Neural cell (in vitro differentiated cells): Measurements from ENCODE around the gene TSPEAR. TPM values are rescaled to one million over a fixed set of nuclear protein-coding genes. Genes with fewer than 3 reads are reported as not detected.

Experiments used
- H2AFZ ChIP-seq: fragments of 200-600, 300-800 bp; sonication (generic), shearing (Covaris generic); 2 replicates; pipeline ENCODE4 v1.6.0; 2014; ENCODE audit warnings: low read depth, mild to moderate bottlenecking, antibody characterized with exemption, low read length, moderate library complexity
- H3F3A ChIP-seq: fragments of 200-600 bp; shearing (Covaris generic); 2 replicates; pipeline ENCODE4 v1.6.1; 2016; ENCODE audit warnings: mild to moderate bottlenecking, moderate library complexity, mixed read lengths, antibody characterized with exemption, low read length; ENCODE audit not compliant: insufficient read depth, poor library complexity, severe bottlenecking
- H3K27ac ChIP-seq: fragments of 200-600, 300-800 bp; sonication (generic), shearing (Covaris generic); 2 replicates; pipeline ENCODE4 v1.5.1; 2014; ENCODE audit warnings: mild to moderate bottlenecking, low read length, moderate library complexity
- H3K27me3 ChIP-seq: fragments of 300-800, 200-600 bp; sonication (generic), shearing (Covaris generic); 2 replicates; pipeline ENCODE4 v1.6.0; 2014; ENCODE audit warnings: mild to moderate bottlenecking, low read depth, low read length, moderate library complexity; ENCODE audit not compliant: insufficient read depth
- H3K36me3 ChIP-seq: fragments of 300-800, 200-600 bp; sonication (generic), shearing (Covaris generic); 2 replicates; pipeline ENCODE4 v1.5.1; 2014; ENCODE audit warnings: mild to moderate bottlenecking, antibody characterized with exemption, low read length, moderate library complexity; ENCODE audit not compliant: insufficient read depth
- H3K4me2 ChIP-seq: fragments of 300-800, 200-600 bp; sonication (generic), shearing (Covaris generic); 2 replicates; pipeline ENCODE4 v1.6.0; 2014; ENCODE audit warnings: mild to moderate bottlenecking, low read length
- H3K4me3 ChIP-seq: fragments of 300-800, 200-600 bp; sonication (generic), shearing (Covaris generic); 2 replicates; pipeline ENCODE4 v1.5.1; 2014; ENCODE audit warnings: mild to moderate bottlenecking, low read length, moderate library complexity
- H3K79me2 ChIP-seq: fragments of 200-600 bp; shearing (Covaris generic); replicated peaks from 2 replicates; pipeline ENCODE4 v1.6.0; 2014; ENCODE audit warnings: mild to moderate bottlenecking, low read length, moderate library complexity; ENCODE audit not compliant: insufficient read depth
- H3K9ac ChIP-seq: fragments of 300-800, 200-600 bp; sonication (generic), shearing (Covaris generic); 2 replicates; pipeline ENCODE4 v1.6.1; 2016; ENCODE audit warnings: mild to moderate bottlenecking, low read length, mixed read lengths
- H3K9me2 ChIP-seq: fragments of 200-600 bp; shearing (Covaris generic); 2 replicates; pipeline ENCODE4 v1.6.1; 2016; ENCODE audit warnings: mild to moderate bottlenecking, low read length, mixed read lengths; ENCODE audit not compliant: insufficient read depth
- H3K9me3 ChIP-seq: fragments of 200-600, 300-800 bp; sonication (generic), shearing (Covaris generic); 2 replicates; pipeline ENCODE4 v1.6.1; 2016; ENCODE audit warnings: mild to moderate bottlenecking, mixed run types, low read length, moderate library complexity, mixed read lengths
- H4K20me1 ChIP-seq: fragments of 200-600 bp; shearing (Covaris generic); 2 replicates; pipeline ENCODE4 v1.6.1; 2016; ENCODE audit warnings: mild to moderate bottlenecking, mixed run types; ENCODE audit not compliant: insufficient read depth
- EP300 ChIP-seq: fragments of 450-650 bp; conservative IDR thresholded peaks from 2 replicates; pipeline ENCODE4 v1.6.1; 2014; ENCODE audit warnings: antibody characterized with exemption, mild to moderate bottlenecking, moderate library complexity; ENCODE audit not compliant: poor library complexity, severe bottlenecking
- EZH2 ChIP-seq: fragments of 200-600, 300-800 bp; shearing (Covaris generic), sonication (generic); IDR thresholded peaks from 2 replicates; pipeline ENCODE4 v1.6.1; 2014; ENCODE audit warnings: antibody characterized with exemption, low read length, borderline replicate concordance, mild to moderate bottlenecking; ENCODE audit not compliant: insufficient read depth, poor library complexity, severe bottlenecking
- MXI1 ChIP-seq: fragments of 450-650 bp; conservative IDR thresholded peaks from 2 replicates; pipeline ENCODE4 v1.6.1; 2014; ENCODE audit warnings: antibody characterized with exemption, mild to moderate bottlenecking; ENCODE audit not compliant: poor library complexity, severe bottlenecking
- POLR2AphosphoS5 ChIP-seq: IDR thresholded peaks from 2 replicates; pipeline ENCODE4 v1.6.1; 2012
- RAD21 ChIP-seq: fragments of 450-650 bp; conservative IDR thresholded peaks from 2 replicates; pipeline ENCODE4 v1.6.1; 2014; ENCODE audit warnings: antibody characterized with exemption, mild to moderate bottlenecking, moderate library complexity
- SMC3 ChIP-seq: fragments of 450-650 bp; conservative IDR thresholded peaks from 2 replicates; pipeline ENCODE4 v1.6.1; 2014; ENCODE audit warnings: antibody characterized with exemption, mild to moderate bottlenecking, moderate library complexity; ENCODE audit not compliant: poor library complexity
- TAF1 ChIP-seq: IDR thresholded peaks from 2 replicates; pipeline ENCODE4 v1.6.1; 2012; ENCODE audit warnings: low read depth
- polyA plus RNA-seq: library from polyadenylated mRNA; depleted of rRNA; stranded (reverse); fragments of >200 nt; gene quantifications from 2 replicates; pipeline ENCODE4 v1.2.3, GENCODE V29; 2014
- TF ChIP-seq, protein P1 (sequence below): fragments of 450-650 bp; IDR thresholded peaks from 2 replicates; pipeline ENCODE4 v1.5.1; 2014; ENCODE audit warnings: antibody characterized with exemption, mild to moderate bottlenecking, moderate library complexity; ENCODE audit not compliant: poor library complexity, severe bottlenecking
- TF ChIP-seq, protein P2 (sequence below): IDR thresholded peaks from 2 replicates; pipeline ENCODE4 v1.6.1; 2012; ENCODE audit warnings: borderline replicate concordance

Gene TSPEAR
- polyA plus RNA-seq, 1 donor from 2014 or later, result 0.19 TPM

DNA sequence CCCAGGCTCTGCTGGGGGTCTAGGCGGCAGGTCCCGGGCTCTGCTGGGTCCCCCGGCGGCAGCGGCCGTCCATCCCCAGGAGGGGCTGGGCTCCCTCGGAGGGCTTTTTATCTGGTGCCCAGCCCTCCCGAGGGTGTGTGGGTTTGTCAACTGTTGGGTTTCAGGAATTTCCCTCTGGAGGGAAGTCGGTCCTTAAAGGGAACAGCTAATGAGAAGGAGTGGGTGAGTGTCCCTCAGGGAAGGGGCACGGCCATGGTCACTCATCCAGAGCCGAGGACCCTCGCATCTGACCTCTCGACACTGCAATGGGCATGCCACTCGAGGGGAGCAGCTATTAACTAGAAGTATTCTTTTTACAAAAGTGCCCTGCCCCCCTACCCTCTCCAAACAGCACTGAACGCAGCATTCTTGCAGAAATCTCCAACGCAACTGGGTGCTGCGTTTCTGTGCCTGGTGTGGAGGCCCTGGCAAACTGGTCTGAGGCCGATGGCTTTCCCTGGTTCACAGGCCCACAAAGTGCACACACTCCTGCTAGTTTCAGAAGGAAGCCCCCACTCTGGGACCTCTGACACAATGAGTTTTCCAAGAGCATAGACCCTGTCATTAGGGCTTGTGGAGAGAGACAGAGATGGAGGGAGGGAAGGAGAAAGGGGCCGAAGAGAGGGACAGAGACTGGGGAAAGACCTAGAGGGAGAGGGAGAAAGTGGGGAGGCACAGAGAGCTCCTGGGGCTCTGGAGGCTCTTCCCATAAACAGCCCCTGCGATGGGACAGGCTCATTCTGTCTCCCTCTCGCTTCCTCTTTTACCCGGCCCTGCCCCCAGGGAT lies 1.0 kb upstream of the TSPEAR start:
- Histone ChIP-seq H3K9me2 (no peaks in the 10 kb centered on the region), H3K4me2 (no peak overlapping the region), H3K9ac (no peak overlapping the region), H3K79me2 (no peaks in the 10 kb centered on the region), H3K4me3 (no peak overlapping the region), H3K27ac (no peak overlapping the region), H3F3A (no peaks in the 10 kb centered on the region), H3K9me3 (no peaks in the 10 kb centered on the region), H4K20me1 (no peaks in the 10 kb centered on the region), H3K27me3 (peaks cover 67% of the 10 kb centered on the region), H2AFZ (no peak overlapping the region), H3K36me3 (no peaks in the 10 kb centered on the region)
- no peak for TF ChIP-seq EP300
- no peak for TF ChIP-seq EZH2
- TF ChIP-seq, protein P1, sequence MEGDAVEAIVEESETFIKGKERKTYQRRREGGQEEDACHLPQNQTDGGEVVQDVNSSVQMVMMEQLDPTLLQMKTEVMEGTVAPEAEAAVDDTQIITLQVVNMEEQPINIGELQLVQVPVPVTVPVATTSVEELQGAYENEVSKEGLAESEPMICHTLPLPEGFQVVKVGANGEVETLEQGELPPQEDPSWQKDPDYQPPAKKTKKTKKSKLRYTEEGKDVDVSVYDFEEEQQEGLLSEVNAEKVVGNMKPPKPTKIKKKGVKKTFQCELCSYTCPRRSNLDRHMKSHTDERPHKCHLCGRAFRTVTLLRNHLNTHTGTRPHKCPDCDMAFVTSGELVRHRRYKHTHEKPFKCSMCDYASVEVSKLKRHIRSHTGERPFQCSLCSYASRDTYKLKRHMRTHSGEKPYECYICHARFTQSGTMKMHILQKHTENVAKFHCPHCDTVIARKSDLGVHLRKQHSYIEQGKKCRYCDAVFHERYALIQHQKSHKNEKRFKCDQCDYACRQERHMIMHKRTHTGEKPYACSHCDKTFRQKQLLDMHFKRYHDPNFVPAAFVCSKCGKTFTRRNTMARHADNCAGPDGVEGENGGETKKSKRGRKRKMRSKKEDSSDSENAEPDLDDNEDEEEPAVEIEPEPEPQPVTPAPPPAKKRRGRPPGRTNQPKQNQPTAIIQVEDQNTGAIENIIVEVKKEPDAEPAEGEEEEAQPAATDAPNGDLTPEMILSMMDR, result no peak
- TF ChIP-seq, protein P2, sequence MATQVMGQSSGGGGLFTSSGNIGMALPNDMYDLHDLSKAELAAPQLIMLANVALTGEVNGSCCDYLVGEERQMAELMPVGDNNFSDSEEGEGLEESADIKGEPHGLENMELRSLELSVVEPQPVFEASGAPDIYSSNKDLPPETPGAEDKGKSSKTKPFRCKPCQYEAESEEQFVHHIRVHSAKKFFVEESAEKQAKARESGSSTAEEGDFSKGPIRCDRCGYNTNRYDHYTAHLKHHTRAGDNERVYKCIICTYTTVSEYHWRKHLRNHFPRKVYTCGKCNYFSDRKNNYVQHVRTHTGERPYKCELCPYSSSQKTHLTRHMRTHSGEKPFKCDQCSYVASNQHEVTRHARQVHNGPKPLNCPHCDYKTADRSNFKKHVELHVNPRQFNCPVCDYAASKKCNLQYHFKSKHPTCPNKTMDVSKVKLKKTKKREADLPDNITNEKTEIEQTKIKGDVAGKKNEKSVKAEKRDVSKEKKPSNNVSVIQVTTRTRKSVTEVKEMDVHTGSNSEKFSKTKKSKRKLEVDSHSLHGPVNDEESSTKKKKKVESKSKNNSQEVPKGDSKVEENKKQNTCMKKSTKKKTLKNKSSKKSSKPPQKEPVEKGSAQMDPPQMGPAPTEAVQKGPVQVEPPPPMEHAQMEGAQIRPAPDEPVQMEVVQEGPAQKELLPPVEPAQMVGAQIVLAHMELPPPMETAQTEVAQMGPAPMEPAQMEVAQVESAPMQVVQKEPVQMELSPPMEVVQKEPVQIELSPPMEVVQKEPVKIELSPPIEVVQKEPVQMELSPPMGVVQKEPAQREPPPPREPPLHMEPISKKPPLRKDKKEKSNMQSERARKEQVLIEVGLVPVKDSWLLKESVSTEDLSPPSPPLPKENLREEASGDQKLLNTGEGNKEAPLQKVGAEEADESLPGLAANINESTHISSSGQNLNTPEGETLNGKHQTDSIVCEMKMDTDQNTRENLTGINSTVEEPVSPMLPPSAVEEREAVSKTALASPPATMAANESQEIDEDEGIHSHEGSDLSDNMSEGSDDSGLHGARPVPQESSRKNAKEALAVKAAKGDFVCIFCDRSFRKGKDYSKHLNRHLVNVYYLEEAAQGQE, result no peak
- TF ChIP-seq TAF1, result no peak
- no peak for TF ChIP-seq SMC3
- TF ChIP-seq POLR2AphosphoS5, result no peak
- TF ChIP-seq MXI1, result no peak
- no peak for TF ChIP-seq RAD21

GRCh38 chr21:44710756-44711326 lies 531 bp downstream of the TSPEAR start:
- Histone ChIP-seq H3K27me3 (peaks cover 83% of the 10 kb centered on the region), H3K9me2 (no peaks in the 10 kb centered on the region), H3K9ac (no peak overlapping the region), H3K9me3 (no peaks in the 10 kb centered on the region), H3K4me3 (peak overlapping the region; percentile 57), H3K27ac (no peak overlapping the region), H3K4me2 (no peak overlapping the region), H3K79me2 (no peaks in the 10 kb centered on the region), H2AFZ (no peak overlapping the region), H3F3A (no peaks in the 10 kb centered on the region), H4K20me1 (no peaks in the 10 kb centered on the region), H3K36me3 (no peaks in the 10 kb centered on the region)
- TF ChIP-seq RAD21 (no peak), TAF1 (no peak), EP300 (no peak), POLR2AphosphoS5 (no peak), EZH2 (no peak), SMC3 (no peak)
- TF ChIP-seq, protein P2, result no peak
